Liver (tissue), 3 donors: Measurements from ENCODE around the gene ST8SIA1.

Experiments used
- CTCF ChIP-seq: fragments of 150-350 bp; IDR thresholded peaks from 2 replicates; pipeline ENCODE4 v1.5.1; 2017; ENCODE audit warnings: improper control_type of control experiment, low read depth, low read length; ENCODE audit not compliant: missing input control
- GABPA ChIP-seq, 2 donors: IDR thresholded peaks in 1 of 2; conservative IDR thresholded peaks in 1 of 2; 2 replicates each; pipeline ENCODE4 v1.6.1; 2016; ENCODE audit warnings: antibody characterized with exemption in 2 of 2, mild to moderate bottlenecking in 1 of 2, moderate library complexity in 1 of 2
- JUND ChIP-seq, 2 donors: IDR thresholded peaks; 2 replicates each; pipeline ENCODE4 v1.6.1; 2016; ENCODE audit warnings: antibody characterized with exemption in 2 of 2
- RAD21 ChIP-seq, 2 donors: IDR thresholded peaks; 2 replicates each; pipeline ENCODE4 v1.6.1; 2016; ENCODE audit warnings: antibody characterized with exemption in 2 of 2, mild to moderate bottlenecking in 2 of 2
- RXRA ChIP-seq, 2 donors: IDR thresholded peaks; 2 replicates each; pipeline ENCODE4 v1.6.1; 2017 to 2018; ENCODE audit warnings: antibody characterized with exemption in 2 of 2, mild to moderate bottlenecking in 1 of 2
- SP1 ChIP-seq: IDR thresholded peaks from 2 replicates; pipeline ENCODE4 v1.6.1; 2018; ENCODE audit warnings: antibody characterized with exemption, mild to moderate bottlenecking
- YY1 ChIP-seq: IDR thresholded peaks from 2 replicates; pipeline ENCODE4 v1.6.1; 2016; ENCODE audit warnings: antibody characterized with exemption, mild to moderate bottlenecking
- TF ChIP-seq, protein P1 (sequence below): IDR thresholded peaks from 2 replicates; pipeline ENCODE4 v1.6.1; 2016; ENCODE audit warnings: antibody characterized with exemption, mild to moderate bottlenecking
- donor health status: healthy.
- donor health status: healthy.

- TF ChIP-seq, protein P1, sequence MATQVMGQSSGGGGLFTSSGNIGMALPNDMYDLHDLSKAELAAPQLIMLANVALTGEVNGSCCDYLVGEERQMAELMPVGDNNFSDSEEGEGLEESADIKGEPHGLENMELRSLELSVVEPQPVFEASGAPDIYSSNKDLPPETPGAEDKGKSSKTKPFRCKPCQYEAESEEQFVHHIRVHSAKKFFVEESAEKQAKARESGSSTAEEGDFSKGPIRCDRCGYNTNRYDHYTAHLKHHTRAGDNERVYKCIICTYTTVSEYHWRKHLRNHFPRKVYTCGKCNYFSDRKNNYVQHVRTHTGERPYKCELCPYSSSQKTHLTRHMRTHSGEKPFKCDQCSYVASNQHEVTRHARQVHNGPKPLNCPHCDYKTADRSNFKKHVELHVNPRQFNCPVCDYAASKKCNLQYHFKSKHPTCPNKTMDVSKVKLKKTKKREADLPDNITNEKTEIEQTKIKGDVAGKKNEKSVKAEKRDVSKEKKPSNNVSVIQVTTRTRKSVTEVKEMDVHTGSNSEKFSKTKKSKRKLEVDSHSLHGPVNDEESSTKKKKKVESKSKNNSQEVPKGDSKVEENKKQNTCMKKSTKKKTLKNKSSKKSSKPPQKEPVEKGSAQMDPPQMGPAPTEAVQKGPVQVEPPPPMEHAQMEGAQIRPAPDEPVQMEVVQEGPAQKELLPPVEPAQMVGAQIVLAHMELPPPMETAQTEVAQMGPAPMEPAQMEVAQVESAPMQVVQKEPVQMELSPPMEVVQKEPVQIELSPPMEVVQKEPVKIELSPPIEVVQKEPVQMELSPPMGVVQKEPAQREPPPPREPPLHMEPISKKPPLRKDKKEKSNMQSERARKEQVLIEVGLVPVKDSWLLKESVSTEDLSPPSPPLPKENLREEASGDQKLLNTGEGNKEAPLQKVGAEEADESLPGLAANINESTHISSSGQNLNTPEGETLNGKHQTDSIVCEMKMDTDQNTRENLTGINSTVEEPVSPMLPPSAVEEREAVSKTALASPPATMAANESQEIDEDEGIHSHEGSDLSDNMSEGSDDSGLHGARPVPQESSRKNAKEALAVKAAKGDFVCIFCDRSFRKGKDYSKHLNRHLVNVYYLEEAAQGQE = no peak
- no peak for TF ChIP-seq RAD21 (IDR thresholded peaks at IDR 0.05)
- TF ChIP-seq CTCF = no peak
- TF ChIP-seq YY1 = no peak
- TF ChIP-seq JUND (IDR thresholded peaks at IDR 0.05) = no peak
- TF ChIP-seq RXRA (IDR thresholded peaks at IDR 0.05) = no peak
- no peak for TF ChIP-seq GABPA (IDR thresholded peaks at IDR 0.05 in 1 of 2, conservative IDR thresholded peaks at IDR 0.05 in 1 of 2)
- no peak for TF ChIP-seq SP1
Measured at GRCh38 chr12:22313286-22313962, 21.1 kb downstream of the ST8SIA1 start.
